D721Med (cell line): Measurements from ENCODE around the gene CD96.

Experiments
- DNase-seq: peaks from one replicate; pipeline ENCODE4 v3.0.0; 2011; ENCODE audit warnings: low spot score; ENCODE audit not compliant: insufficient read length
- FAIRE-seq: peaks from 2 replicates; lab custom pipeline; 2011; peaks lifted over from hg19 to GRCh38; lab: Jason Lieb, UNC
- CTCF ChIP-seq: IDR thresholded peaks from 2 replicates; pipeline ENCODE4 v1.5.1; 2012; ENCODE audit warnings: mild to moderate bottlenecking, control low read depth; ENCODE audit not compliant: insufficient read depth; ENCODE audit errors: missing control alignments

CD96 gene

GRCh38 chr3:111541911-111542483, at the start of gene CD96:
Gene CD96, plus strand, starts transcription at chr3:111542197. Its CDS starts 52 bp downstream, at chr3:111542249.
- no peak for TF ChIP-seq CTCF
- FAIRE-seq: no peak
- DNase-seq: no peak

GRCh38 chr3:111493276-111493675, 48.7 kb upstream of the CD96 start:
- no peak for DNase-seq
- no peak for TF ChIP-seq CTCF
- no peak for FAIRE-seq

- no peak for TF ChIP-seq CTCF
- no peak for FAIRE-seq
- no peak for DNase-seq
Measured at GRCh38 chr3:111496894-111497559, 45.0 kb upstream of the CD96 start.

GRCh38 chr3:111498022-111498421, 44.0 kb upstream of the CD96 start:
- DNase-seq (no peak), FAIRE-seq (no peak)
- no peak for TF ChIP-seq CTCF

- no peak for TF ChIP-seq CTCF
- DNase-seq: no peak
- FAIRE-seq: no peak
Measured at GRCh38 chr3:111506435-111506834, 35.6 kb upstream of the CD96 start.

GRCh38 chr3:111509308-111509707, 32.7 kb upstream of the CD96 start:
- DNase-seq (no peak), FAIRE-seq (no peak)
- no peak for TF ChIP-seq CTCF

- no peak for TF ChIP-seq CTCF
- FAIRE-seq (no peak), DNase-seq (no peak)
Measured at GRCh38 chr3:111517801-111518200, 24.2 kb upstream of the CD96 start.
